GM18868 (cell line): ENCODE results near the gene LRMDA.

Experiments used
- ATAC-seq: cut with Tn5 transposase; IDR thresholded peaks from one replicate; pipeline ENCODE4 v1.9.1; 2021; ENCODE audit warnings: mild to moderate bottlenecking, moderate library complexity; ENCODE audit not compliant: unreplicated experiment

The LRMDA gene

DNA sequence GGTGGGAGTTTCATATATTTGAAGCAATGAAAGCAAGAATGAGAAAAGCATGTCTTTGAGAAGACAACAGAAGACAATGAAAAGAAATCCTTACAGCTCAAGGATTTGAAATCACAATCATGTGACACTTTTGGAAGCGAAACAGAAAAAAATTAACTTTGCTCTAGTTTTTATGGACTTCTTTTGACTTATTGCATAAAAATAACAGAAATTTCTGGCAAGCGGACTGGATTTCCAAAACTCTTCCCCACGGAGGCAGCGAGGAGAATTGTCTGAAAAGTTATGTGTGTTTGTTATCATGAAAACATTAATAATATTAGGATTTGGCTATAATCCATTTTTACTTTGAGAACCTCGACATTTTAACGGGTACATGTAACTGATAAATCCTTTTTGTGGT is 223.3 kb downstream of the LRMDA start:
- ATAC-seq: no peak

DNA sequence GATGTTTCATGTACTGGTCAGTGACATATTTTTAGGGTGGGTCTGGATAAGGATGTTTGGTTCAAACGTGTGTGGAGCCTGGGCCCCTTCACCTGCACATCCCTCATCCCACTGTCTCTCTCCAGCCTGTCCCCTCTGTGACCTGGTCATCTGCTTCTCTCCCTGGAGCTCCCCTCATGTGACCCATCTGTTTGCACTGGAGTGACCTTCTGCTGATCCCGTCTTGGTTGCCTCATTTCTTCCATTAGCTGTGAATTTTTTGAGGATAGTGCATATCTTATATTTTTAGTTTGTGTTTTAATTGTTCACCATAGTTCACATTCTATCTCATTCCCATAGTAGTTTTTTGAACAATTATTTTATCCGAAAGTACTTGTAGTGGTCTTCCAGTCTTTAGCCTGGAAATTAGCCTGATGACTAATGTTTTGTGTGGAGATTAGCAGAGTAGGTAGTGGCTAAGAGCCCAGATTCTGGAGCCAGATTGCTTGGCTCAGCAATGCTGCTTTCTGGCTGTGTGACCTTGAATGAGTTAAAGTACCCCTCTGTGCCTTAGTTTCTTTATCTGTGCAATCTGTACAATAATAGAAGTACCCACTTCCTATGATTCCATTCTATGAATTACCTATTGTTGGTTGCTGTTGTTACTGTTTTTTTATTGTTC is 224.5 kb downstream of the LRMDA start:
- no peak for ATAC-seq

DNA sequence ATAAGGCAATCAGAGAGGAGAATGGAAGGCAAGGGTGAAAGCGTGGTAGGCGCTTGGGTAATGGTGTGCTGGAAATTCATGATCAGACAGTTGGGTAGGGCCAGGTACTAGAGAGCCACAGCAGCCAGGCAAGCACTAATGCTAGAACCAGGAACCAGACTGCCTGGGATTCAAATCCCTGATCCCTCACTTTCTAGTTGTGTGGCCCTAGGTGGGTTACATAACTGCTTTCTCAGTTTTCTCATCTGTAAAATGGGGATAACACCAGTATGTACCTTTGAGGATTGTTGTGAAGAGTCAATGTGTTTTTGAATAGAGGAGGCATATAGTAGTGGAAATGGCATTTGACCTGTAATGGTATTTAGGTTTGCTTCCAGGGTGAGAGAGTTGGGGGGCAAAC is 225.9 kb downstream of the LRMDA start:
- no peak for ATAC-seq

DNA sequence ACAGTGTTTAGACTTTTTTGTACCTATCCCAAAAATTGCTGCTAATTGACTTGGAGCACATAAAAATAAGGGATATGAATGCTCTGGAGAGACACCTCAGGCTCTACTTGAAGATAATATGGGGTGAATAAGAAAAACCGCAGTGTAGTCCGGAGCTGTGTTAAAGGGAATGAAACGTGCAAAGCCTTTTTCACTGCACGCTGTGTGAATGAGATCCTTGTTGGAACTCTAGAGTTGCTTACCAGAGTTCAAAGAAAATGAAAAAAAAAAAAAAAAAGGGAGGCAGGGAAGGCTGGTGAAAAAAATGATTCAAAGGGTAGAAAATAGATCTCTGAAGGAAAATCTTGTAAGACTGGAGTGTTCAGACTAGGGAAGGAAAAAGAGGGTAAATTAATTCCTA is 226.6 kb downstream of the LRMDA start:
- no peak for ATAC-seq

DNA sequence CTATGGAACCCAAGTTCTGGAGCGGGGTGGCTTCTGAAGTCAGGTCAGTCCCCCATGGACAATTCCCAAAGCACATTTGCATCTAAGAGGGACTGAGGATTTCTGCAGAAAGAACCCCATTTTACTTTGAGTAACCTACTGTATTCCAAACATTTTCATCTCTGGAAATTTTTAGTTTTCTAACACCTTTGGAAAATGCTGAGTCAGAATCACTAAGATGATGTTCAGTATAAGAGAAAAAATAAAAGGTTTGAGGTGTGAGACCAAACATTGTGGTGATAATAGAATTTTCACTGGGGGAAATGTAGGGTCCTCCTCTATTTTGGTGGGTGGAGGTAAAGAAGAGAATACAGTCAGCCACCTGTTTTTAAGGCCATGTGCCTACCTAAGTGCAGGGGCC is 227.1 kb downstream of the LRMDA start:
- no peak for ATAC-seq

DNA sequence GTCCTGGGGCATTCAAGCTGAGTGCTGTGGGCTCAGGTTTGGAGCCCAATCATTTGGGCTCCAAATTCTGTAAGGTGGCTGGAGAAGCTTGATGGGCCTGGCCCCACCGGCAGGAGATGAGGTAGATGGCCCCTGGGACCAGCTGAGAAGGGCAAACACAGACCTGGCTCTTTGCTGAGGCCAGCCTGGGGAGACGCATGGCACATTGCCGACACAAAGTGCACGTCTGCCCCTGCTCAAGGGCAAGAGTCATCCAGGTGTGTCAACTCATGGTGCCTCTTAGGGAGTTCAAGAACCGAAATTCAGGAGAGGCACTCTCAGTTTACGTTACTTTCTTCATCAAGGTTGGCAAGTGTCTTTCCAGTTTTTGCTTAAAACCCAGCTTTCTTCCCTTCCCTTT is 227.5 kb downstream of the LRMDA start:
- no peak for ATAC-seq

DNA sequence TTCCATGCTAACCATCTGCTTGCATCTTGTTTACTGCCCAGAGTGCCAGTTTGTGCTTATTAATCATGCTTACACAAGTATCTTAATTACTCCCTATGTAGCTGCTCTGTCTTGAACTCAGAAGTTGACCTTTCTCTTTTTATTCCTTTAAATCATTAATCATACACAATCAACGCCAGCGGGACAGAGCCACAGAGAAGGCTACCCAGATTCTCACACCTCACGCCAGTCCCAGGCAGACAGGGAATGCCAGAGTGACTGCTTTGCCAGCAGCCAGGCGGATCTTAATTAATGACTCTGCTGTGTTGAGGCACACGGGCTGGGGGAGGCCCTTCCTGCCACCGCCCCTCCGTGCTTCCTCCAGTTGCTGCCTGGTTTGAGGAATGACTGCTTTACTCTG is 229.4 kb downstream of the LRMDA start:
- ATAC-seq: no peak

DNA sequence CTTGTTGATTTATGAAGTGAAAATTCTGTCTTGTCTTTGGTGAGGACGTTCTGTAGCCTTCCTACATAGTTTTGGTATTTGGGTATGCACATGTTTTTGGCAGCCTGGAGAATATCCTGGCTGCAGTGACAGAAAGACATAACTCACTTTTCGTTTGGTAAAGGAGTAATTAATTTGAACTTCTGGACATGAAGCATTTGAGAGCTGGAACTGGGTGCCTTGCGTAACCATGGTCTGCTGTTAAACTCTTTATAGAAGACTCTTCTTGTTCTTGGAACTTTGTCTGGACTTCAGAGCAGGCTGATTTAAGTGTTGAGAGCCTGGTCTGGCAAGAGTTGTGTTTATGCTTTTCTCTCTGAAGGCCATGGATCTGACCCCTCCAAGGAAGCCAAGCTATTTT is 231.3 kb downstream of the LRMDA start:
- ATAC-seq: no peak

DNA sequence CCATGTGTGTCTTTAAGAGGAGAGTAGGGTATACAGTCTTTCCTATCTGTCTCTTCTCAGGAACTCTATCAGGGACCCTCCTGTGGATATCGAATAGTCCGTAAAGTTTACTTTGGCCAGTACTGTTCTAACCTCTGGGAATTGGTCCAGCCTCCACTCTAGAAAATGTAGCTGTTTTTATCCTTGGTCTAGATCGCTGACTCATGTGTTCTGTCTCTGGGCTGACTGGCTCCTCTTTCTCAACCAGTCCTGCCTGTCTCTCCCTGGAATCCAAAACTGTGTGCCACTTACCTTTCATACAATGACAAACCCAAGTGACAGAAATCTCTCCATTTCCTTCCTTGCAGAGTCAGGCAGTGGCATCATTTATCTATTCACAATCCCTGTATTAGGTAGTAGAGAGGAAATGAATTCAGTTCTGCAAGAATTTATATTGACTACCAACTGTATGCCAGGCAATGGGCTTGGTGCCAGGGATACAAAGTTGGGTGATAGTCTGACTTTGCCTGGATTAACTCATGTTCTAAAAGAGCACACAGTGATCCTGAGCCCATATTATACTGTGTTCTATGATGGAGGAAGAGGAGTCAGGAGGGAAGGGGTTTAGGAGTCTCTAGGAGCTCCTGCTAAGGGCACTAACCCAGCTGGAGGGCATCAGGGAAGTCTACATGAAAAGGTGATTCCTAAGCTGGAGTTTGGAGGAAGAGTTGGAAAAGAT is 232.7 kb downstream of the LRMDA start:
- no peak for ATAC-seq

DNA sequence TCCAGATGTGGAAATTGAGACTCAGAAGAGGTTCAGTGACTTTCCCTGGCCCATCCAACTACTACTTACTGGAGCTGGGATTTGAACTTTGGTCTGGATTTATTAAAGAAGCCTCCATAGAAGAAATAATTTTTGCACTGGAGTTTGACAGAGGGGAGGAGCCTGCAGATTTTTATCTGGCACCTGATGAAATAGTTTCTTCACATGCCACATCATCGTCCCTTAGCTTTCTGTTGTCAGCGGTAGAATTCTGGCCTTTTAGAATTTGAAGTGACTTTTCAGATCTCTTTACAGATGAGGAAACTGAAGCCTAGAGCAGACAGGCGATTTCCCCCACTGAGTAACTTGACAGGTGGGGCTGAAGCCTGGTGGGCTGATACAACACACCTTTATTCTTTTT is 233.5 kb downstream of the LRMDA start:
- ATAC-seq: no peak

DNA sequence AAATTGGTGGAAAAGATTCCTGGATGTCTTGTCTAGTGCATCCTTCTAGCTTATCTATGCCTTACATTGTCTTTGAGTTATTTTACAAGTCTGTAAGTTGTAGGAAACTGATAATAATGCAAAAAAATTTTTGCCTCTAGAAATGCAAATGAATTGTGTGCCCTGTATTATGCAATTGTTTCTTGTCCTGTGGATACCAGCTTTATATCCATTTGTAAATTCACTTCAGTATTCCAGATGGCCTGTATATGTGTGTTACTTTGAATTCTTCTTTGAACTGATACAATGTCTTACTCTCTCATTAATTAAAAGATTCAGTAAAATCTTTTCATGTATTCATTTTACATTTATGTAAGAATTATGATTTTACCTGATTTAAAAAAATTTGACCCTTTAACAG is 234.3 kb downstream of the LRMDA start:
- no peak for ATAC-seq

DNA sequence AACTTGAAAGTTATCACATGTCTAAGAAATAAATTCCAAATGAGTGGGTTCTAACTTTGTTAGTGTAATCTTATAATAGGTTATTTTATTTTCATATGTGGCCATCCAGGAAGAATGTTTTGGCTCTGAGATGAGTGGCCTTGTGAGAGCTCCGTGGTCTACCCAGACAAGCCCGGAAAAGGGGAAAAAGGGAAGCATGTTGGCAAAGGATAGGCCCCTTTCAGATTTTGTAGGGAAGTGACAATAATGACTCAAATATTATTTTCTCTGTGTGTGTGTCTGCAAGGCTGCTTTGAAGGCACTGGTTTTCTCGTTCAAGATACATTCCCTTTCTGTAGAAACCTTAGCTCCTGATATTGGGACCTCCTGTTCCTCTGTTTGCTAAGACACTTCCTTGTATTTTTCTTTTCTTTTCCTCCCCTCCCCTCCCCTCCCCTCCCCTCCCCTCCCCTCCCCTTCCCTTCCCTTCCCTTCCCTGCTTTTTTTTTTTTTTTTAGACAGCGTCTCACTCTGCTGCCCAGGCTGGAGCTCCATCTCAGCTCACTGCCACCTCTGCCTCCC is 240.8 kb downstream of the LRMDA start:
- no peak for ATAC-seq

DNA sequence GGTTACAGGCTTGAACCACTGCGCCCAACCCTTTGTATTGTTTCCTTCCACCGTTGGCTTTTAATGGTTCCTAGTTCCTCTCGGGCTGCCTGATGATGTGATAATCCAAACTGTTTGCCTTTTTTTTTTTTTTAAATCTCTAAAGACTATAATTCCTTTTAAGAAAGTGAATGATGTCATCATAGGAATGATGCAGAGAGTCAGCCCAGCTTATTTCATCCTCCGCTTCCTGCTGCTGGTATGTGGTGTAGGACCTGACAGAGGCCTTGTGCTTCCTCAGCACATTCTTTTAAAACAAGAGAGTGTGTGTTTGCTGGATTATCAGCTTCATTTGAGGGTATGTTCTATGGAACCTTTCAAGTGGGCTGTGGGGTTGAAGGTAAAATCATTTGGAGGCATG is 241.4 kb downstream of the LRMDA start:
- no peak for ATAC-seq

DNA sequence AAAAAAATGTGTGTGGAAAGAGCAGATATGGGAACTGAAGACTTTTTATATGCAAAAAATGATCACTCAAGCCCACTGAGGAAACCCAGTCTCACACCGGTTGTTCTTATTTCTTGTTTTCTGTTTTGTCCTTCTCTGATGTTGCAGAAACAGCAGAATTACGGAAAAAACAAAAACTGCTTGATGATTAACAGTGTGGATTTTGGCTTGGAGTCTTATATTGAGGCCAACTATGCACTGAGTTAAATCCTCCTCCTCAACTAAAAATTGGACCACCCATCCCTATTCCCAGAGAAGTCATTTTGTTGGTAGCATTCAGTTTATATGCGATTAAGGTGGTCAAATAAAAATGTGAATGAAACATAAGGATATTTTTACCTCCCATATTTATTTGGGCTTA is 246.1 kb downstream of the LRMDA start:
- ATAC-seq: no peak

DNA sequence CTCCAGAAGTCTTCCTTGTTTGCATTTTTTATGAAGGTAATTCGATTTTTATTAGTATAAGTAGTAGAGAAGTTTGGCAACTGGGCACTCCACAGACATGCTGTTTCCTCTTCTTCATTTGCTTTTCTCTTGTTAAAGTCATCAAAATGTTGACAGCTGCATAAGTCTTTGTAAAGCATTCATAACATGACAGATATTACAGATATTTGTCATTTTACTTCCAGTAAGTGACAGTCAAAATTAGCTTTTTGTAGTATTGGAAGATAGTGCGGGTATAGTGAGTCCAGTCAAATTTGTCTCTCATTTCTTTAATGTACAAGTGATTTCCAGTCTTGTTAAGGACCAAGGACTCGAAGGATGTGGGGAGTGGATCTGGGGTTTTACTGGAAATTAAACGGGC is 247.1 kb downstream of the LRMDA start:
- ATAC-seq: no peak

DNA sequence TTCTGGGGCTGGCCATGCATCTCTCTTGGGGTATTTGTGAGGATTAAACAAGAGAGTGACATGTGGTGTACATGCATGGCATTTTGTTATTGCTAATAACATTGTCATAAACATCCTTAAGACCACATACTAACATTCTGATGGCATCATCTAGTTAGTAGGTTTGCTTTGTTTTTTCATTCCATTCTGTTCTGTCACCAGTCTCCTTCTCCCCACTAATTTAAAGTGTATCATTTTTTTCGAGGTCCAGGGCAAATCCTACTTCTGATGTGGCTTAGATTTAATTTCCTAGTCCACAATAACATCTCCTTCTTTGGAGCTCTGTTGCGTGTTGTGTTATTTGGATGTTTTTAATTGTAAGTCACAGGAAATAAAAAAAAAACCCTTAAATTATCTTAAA is 248.1 kb downstream of the LRMDA start:
- ATAC-seq: no peak

DNA sequence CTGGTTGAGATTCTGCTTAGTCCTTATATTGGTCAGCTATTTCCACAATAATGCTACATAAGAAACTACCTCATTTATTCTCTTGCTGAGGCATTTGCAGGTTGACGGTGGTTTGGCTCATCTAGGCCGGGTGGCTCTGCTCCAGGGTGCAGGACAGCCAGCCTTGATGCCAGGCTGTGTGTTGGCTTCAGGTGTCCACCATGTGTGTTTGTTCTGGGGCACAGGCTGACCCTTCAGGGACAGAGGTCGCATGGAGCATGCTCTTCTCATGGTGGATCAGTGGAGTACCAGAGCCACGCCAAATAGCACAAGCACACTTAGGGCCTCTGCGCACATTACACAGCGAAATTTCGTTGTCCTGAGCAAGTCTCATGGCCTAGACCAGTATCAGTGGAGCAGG is 249.9 kb downstream of the LRMDA start:
- no peak for ATAC-seq

DNA sequence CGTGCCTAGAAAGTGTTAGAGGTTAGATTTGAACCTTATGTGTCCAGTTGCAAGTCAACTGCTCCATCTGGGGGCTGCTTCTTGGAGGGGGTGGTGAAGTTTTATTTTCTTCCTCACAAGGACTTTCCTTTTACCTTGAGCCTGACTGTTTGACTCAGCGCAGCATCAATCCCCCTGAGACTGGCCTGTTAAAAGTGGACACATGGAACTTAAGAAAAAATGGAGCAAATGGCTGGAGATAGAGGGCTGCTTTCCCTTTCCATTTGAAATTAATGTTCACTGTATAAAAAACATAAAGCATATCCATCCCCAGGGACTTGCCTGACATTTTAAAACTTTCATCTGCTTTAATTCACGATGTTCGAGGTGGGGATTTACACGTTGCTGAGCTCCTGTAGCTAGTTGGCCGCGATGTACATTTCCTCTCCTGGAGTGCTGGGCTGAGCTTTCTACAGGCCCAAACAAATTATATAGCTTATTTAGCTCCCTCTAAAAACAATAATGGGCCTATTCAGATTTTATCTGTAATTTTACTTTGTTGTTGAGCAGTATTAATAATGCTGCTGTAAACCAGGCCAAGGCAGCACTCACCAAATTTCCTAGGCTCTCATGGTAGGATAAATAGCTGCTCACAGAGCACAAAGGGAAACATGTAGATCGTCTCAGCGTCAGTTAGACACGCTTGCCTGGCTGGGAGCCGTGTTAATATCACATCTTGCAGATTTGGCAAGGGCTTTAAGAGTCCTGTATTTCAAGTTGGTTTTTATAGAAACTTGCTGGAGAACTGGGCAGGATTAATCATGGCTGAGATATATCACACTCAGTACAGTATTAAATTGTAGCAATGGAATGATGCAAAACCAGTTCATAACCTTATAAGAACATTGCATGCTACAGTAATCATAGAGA is 251.5 kb downstream of the LRMDA start:
- ATAC-seq: no peak

DNA sequence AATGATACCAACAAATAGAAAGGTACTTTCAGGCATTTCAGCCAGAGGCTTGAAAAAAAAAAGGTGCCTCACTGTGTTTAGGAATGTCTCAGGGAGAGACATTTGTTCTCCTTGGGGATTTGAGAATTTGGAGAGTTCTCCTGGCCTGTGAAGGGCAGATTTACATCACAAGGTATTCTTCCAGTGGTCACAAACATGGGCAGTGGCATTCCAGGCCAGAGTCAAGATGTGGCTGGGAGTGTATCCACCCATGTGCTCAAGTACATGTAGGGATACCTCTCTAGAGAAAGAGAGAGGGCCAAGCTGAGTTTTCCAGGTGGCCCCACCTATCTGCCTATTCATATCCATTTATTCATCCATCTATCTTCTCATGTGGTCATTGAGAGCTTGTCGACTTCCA is 253.8 kb downstream of the LRMDA start:
- no peak for ATAC-seq

DNA sequence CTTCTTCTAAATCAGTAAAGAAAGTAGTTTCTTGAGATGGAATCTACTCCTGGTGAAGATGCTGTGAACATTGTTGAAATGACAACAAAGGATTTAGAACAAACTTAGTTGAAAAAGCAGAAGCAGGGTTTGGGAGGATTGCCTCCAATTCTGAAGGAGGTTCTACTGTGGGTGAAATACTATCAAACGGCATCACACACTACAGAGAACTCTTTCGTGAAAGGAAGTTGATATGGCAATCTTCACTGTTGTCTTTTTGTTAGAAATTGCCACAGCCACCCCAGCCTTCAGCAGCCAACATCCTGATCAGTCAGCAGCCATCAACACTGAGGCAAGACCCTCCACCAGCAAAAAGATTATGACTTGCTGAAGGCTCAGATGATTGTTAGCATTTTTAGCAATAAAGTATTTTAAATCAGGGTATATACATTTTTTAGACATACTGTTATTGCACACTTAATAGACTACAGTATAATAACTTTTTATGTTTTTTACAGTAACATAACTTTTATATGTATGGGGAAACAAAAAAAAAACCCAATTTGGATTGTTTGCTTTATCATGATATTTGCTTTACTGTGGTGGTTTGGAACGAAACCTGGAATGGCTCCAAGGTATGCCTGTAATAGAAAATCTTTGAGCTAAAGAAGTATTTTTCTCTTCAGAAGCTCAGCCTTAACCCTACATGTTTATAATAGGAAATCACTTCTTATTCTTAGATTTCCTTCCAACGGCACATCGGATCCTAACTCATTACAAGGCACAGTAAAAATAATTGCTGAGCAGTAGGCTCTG is 257.3 kb downstream of the LRMDA start:
- no peak for ATAC-seq

DNA sequence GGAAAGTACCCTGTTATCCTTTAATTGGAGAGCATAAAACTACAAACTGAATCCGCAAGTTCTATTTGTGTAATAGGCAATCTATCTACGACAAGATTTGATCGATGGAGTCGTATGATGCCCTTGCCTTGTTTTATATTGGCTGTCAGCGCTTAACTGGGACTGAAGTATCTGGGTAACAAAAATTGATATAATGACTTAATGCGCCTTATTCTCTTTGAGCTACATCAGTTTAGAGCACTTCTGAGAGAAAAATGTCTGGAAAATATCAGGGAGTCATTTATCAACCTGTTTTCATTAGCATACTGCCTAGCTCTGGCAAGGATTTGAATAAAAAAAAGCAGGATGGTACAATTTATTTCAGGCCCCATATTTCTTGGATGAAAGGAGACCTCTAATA is 262.1 kb downstream of the LRMDA start:
- ATAC-seq: no peak
